Central memory CD8-positive, alpha-beta T cell (primary cell): ENCODE data around the gene SHANK1.

Source experiments
- ATAC-seq: fragments of 150-1000 bp; cut with Tn5 transposase; replicated peaks from 2 replicates; pipeline ENCODE4 v1.10.0; 2022; ENCODE audit warnings: mild to moderate bottlenecking, moderate FRiP score, moderate number of reproducible peaks; ENCODE audit not compliant: poor library complexity, severe bottlenecking; ENCODE audit errors: extremely low read depth
- DNase-seq, 2 donors: peaks; one replicate each; pipeline ENCODE4 v3.0.0; 2021; ENCODE audit warnings: low spot score in 2 of 2
- H3K27ac Mint-ChIP-seq: one replicate; pipeline ENCODE4 v1.8.0; 2022; ENCODE audit warnings: low read depth, mild to moderate bottlenecking, moderate library complexity, mixed read lengths
- H3K27me3 Mint-ChIP-seq: one replicate; pipeline ENCODE4 v1.8.0; 2022; ENCODE audit warnings: mixed read lengths
- H3K36me3 Mint-ChIP-seq: one replicate; pipeline ENCODE4 v1.8.0; 2022; ENCODE audit warnings: mild to moderate bottlenecking, moderate library complexity, mixed read lengths; ENCODE audit not compliant: insufficient read depth
- H3K4me1 Mint-ChIP-seq: one replicate; pipeline ENCODE4 v1.8.0; 2022; ENCODE audit warnings: mixed read lengths
- H3K4me3 Mint-ChIP-seq: one replicate; pipeline ENCODE4 v1.8.0; 2022; ENCODE audit warnings: mild to moderate bottlenecking, moderate library complexity, mixed read lengths
- H3K9me3 Mint-ChIP-seq: one replicate; pipeline ENCODE4 v1.8.0; 2022; ENCODE audit warnings: mixed read lengths

The SHANK1 gene

GRCh38 chr19:50657222-50657669 is 62.4 kb downstream of the SHANK1 start:
- H3K4me1 Mint-ChIP-seq, result peaks cover 13% of the 10 kb centered on the region
- no peak overlapping the region for H3K27ac Mint-ChIP-seq
- peaks cover 15% of the 10 kb centered on the region for H3K9me3 Mint-ChIP-seq
- peaks cover 88% of the 10 kb centered on the region for H3K27me3 Mint-ChIP-seq
- DNase-seq (no peak), ATAC-seq (no peak)
- H3K36me3 Mint-ChIP-seq, result peaks cover 3% of the 10 kb centered on the region
- peak overlapping the region; percentile 62 for H3K4me3 Mint-ChIP-seq

DNA sequence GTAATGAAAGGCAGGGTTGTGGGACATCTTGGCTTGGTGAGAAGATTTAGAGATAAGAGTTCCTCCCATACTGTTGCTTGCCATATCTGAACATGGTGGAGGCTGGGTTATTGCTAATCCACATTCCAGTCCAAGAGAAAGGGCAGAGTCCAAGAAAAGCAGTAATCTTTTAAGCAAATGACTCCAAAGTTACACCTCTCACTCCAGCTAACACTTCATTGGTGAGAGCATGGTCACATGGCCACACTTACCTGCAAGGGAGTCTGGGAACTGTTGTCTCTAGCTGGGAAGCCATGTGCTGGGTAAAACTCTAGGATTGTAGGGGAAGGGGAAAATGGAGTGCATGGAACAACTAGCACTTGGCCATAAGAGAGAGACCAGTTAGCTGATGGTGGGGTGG is 64.7 kb downstream of the SHANK1 start:
- Mint-ChIP-seq H3K4me1 (peaks cover 13% of the 10 kb centered on the region), H3K27ac (no peak overlapping the region), H3K36me3 (peaks cover 3% of the 10 kb centered on the region), H3K9me3 (peaks cover 15% of the 10 kb centered on the region), H3K27me3 (peaks cover 75% of the 10 kb centered on the region), H3K4me3 (no peak overlapping the region)
- ATAC-seq (no peak), DNase-seq (no peak)

DNA sequence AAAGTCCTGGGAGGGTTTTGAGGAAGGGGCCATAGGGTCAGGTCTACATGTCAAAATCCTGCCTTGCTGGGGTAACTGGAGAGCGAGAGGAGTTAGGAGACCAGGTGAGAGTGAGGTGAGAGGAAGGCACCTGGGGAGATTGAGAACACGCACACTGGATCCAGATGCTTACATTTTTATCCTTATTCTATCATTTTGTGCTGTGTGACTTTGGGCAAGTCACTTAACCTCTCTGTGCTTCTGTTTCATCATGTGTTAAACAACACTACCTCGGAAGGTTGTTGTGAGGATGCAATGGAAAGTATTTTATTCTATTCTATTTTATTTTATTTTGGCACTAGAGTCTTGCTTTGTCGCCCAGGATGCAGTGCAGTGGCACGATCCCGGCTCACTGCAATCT is 66.9 kb downstream of the SHANK1 start:
- ATAC-seq, result no peak
- peaks cover 9% of the 10 kb centered on the region for H3K9me3 Mint-ChIP-seq
- peaks cover 4% of the 10 kb centered on the region for H3K4me1 Mint-ChIP-seq
- H3K27ac Mint-ChIP-seq, result no peak overlapping the region
- H3K27me3 Mint-ChIP-seq, result peaks cover 73% of the 10 kb centered on the region
- no peak for DNase-seq
- no peak overlapping the region for H3K4me3 Mint-ChIP-seq
- H3K36me3 Mint-ChIP-seq, result no peaks in the 10 kb centered on the region

GRCh38 chr19:50651174-50651573 is 68.4 kb downstream of the SHANK1 start:
- no peak overlapping the region for H3K27ac Mint-ChIP-seq

GRCh38 chr19:50649433-50650391 is 69.9 kb downstream of the SHANK1 start, which contains the start of gene C19orf81:
TSS of gene C19orf81 (plus strand) at chr19:50649445. CDS start at chr19:50649445, 0 bp downstream.
- H3K4me3 Mint-ChIP-seq, result no peak within 1 kb of the TSS
- ATAC-seq, result no peak
- peaks cover 3% of the 10 kb centered on the region for H3K9me3 Mint-ChIP-seq
- peaks cover 47% of the 10 kb centered on the region for H3K27me3 Mint-ChIP-seq
- DNase-seq, result no peak
- peak within 1 kb of the TSS; percentile 62 for H3K27ac Mint-ChIP-seq
- no peaks in the 10 kb centered on the region for H3K36me3 Mint-ChIP-seq
- no peaks in the 10 kb centered on the region for H3K4me1 Mint-ChIP-seq

More at GRCh38 chr19:50651174-50651573, 68.4 kb downstream of the SHANK1 start:
- no peak for DNase-seq
- Mint-ChIP-seq H3K36me3 (no peaks in the 10 kb centered on the region), H3K9me3 (peaks cover 9% of the 10 kb centered on the region), H3K27me3 (peaks cover 62% of the 10 kb centered on the region), H3K4me1 (no peaks in the 10 kb centered on the region), H3K4me3 (no peak overlapping the region)
- ATAC-seq, result no peak

DNA sequence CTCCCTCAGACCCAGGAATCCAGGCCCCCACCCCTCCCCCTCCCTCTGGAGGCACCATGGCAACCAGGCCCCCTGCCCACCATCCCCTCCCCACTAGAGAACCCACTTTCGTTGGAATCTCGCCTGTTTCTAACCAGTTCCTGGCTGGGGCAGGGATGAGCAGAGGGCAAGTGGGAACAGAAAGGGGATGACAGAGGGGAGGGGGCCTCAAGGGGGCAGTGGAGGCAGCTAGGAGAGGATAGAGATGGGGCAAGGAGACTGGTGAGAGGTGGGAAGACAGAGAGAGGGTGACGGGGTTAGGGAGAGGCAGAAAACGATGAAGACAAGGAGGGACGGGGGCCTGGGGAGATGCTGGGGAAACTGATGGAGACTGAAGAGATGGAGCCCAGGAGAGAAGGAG is 70.9 kb downstream of the SHANK1 start:
- Mint-ChIP-seq H3K9me3 (no peaks in the 10 kb centered on the region), H3K27me3 (peaks cover 37% of the 10 kb centered on the region), H3K36me3 (no peaks in the 10 kb centered on the region), H3K4me3 (no peak overlapping the region), H3K4me1 (no peaks in the 10 kb centered on the region), H3K27ac (no peak overlapping the region)
- no peak for DNase-seq
- ATAC-seq, result no peak

GRCh38 chr19:50647879-50648615 is 71.6 kb downstream of the SHANK1 start:
- H3K9me3 Mint-ChIP-seq, result no peaks in the 10 kb centered on the region
- ATAC-seq, result no peak
- H3K27me3 Mint-ChIP-seq, result peaks cover 30% of the 10 kb centered on the region
- no peaks in the 10 kb centered on the region for H3K4me1 Mint-ChIP-seq
- H3K27ac Mint-ChIP-seq, result no peak overlapping the region
- no peak for DNase-seq
- H3K36me3 Mint-ChIP-seq, result no peaks in the 10 kb centered on the region
- no peak overlapping the region for H3K4me3 Mint-ChIP-seq

DNA sequence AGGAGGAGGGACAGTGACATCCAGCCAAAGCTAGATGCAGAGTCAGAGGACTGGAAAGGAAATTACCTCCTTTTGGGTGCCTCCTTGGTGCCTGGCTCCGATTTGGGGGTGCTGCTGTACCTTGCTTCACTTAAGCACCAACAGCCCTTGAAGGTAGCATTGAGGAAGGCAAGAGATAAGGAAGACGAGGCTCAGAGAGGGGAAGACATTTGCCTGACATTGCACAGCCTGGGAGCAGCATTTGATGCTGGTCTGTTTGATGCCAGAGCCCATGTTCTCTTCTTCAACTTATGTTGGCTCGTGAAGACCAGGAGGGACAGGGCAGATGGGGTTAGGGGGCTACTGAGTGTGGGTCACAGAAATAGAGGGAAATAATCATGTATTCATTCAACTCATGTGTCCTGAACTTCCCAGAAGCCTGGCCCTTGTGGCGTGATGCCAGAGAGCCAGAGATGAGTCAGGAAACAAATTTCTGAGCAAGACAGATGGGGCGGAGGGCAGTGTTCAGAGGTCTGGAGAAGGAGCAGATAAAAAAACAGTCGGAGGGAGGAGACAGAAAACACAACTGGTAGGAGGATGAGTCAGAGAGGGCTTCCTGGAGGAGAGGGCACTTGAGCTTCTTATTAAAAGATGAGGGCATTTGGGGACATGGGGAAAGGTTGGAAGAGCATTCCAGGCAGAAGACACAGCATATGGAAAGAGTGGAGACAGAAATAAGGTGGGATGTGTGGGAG is 73.4 kb downstream of the SHANK1 start:
- Mint-ChIP-seq H3K4me1 (no peaks in the 10 kb centered on the region), H3K4me3 (no peak overlapping the region), H3K36me3 (no peaks in the 10 kb centered on the region), H3K27ac (no peak overlapping the region), H3K9me3 (no peaks in the 10 kb centered on the region), H3K27me3 (peaks cover 20% of the 10 kb centered on the region)
- ATAC-seq, result no peak
- DNase-seq, result no peak

- H3K4me3 Mint-ChIP-seq, result no peak overlapping the region
- DNase-seq (no peak), ATAC-seq (no peak)
- H3K27ac Mint-ChIP-seq, result no peak overlapping the region
- no peaks in the 10 kb centered on the region for H3K36me3 Mint-ChIP-seq
- no peaks in the 10 kb centered on the region for H3K9me3 Mint-ChIP-seq
- no peaks in the 10 kb centered on the region for H3K4me1 Mint-ChIP-seq
- H3K27me3 Mint-ChIP-seq, result peaks cover 16% of the 10 kb centered on the region
Observed at GRCh38 chr19:50645107-50645506, 74.5 kb downstream of the SHANK1 start.

DNA sequence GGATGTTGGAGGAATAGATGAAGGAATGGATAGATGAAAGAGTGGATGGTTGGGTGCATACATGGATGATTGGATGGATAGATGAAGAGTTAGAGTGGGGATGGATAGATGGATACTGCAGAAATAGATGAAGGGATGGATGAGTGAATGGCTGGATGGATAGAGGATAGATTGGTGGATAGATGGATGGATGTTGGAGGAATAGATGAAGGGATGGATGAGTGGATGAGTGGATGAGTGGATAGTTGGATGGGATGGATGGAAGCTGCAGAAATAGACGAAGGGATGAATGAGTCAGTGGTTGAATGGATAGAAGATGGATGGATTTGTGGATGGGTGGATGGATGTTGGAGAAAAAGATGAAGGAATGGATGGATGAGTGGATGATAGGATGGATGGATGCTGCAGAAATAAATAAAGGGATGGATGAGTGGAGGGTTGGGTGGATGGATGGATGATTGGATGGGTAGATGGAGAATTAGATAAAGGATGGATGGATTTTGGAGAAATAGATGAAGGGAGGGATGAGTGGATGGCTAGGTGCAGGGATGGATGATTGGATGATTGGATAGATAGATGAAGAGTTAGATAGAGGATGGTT is 75.2 kb downstream of the SHANK1 start:
- ATAC-seq, result no peak
- Mint-ChIP-seq H3K4me3 (no peak overlapping the region), H3K9me3 (no peaks in the 10 kb centered on the region), H3K36me3 (no peaks in the 10 kb centered on the region), H3K27me3 (peaks cover 10% of the 10 kb centered on the region), H3K27ac (no peak overlapping the region), H3K4me1 (no peaks in the 10 kb centered on the region)
- DNase-seq, result no peak

GRCh38 chr19:50640368-50640767 is 79.2 kb downstream of the SHANK1 start:
- ATAC-seq (no peak), DNase-seq (no peak)
- Mint-ChIP-seq H3K27ac (no peak overlapping the region), H3K4me3 (no peak overlapping the region), H3K36me3 (no peaks in the 10 kb centered on the region), H3K4me1 (peaks cover 7% of the 10 kb centered on the region), H3K9me3 (no peaks in the 10 kb centered on the region), H3K27me3 (peaks cover 34% of the 10 kb centered on the region)
